Fibroblast of the aortic adventitia (primary cell): ENCODE data around the gene WDR47. TPM values are rescaled to one million over a fixed set of nuclear protein-coding genes. Genes with fewer than 3 reads are reported as not detected.

Experiments used
- DNase-seq: peaks from one replicate; pipeline ENCODE4 v3.0.0-alpha.2; 2010; ENCODE audit warnings: low read depth
- H3K4me3 ChIP-seq: 2 replicates; pipeline ENCODE4 v1.5.1; 2011; ENCODE audit warnings: low read depth, mild to moderate bottlenecking, control low read depth, low read length, moderate library complexity
- CTCF ChIP-seq: IDR thresholded peaks from 2 replicates; pipeline ENCODE4 v1.5.1; 2011; ENCODE audit warnings: mild to moderate bottlenecking, low read length, control low read depth, inconsistent platforms; ENCODE audit not compliant: insufficient read depth
- total RNA-seq: library from RNA; depleted of rRNA; stranded (reverse); fragments of >200 nt; gene quantifications from 2 replicates; pipeline ENCODE4 v1.2.3, GENCODE V29; 2012; ENCODE audit warnings: low replicate concordance

WDR47 gene
- total RNA-seq, 1 donor = 22.1 TPM

GRCh38 chr1:108963052-108963686 is 78.7 kb downstream of the WDR47 start, which contains the start of gene CLCC1:
Gene CLCC1, minus strand, starts transcription at chr1:108963484. Its CDS starts 13,047 bp downstream, at chr1:108950437.
- no peak for TF ChIP-seq CTCF
- H3K4me3 ChIP-seq = peak within 1 kb of the TSS; percentile 81
- peak; percentile 87 for DNase-seq

GRCh38 chr1:108962681-108963051 is 79.2 kb downstream of the WDR47 start:
- H3K4me3 ChIP-seq = peak overlapping the region; percentile 81
- DNase-seq = no peak
- TF ChIP-seq CTCF = no peak

- DNase-seq = peak; percentile 5
- no peak for TF ChIP-seq CTCF
Observed at GRCh38 chr1:108961752-108962486, 80.0 kb downstream of the WDR47 start.

GRCh38 chr1:108961198-108961597 is 80.7 kb downstream of the WDR47 start:
- no peak overlapping the region for H3K4me3 ChIP-seq
- TF ChIP-seq CTCF = no peak
- no peak for DNase-seq

More at GRCh38 chr1:108961752-108962486, 80.0 kb downstream of the WDR47 start:
- peak overlapping the region; percentile 81 for H3K4me3 ChIP-seq

- H3K4me3 ChIP-seq = no peak overlapping the region
- no peak for TF ChIP-seq CTCF
- no peak for DNase-seq
Observed at GRCh38 chr1:108960719-108961118, 81.2 kb downstream of the WDR47 start.

- no peak for TF ChIP-seq CTCF
- no peak for DNase-seq
- H3K4me3 ChIP-seq = no peak overlapping the region
Observed at GRCh38 chr1:108957888-108958287, 84.0 kb downstream of the WDR47 start.
